Breast epithelium (tissue), 3 donors: ENCODE data around the gene NELL1.

Experiments
- CTCF ChIP-seq, 3 donors: fragments of 450-650 bp; IDR thresholded peaks; one replicate each; pipeline ENCODE4 v1.5.1; 2016 to 2017; ENCODE audit warnings: antibody characterized with exemption in 3 of 3, mild to moderate bottlenecking in 3 of 3, moderate library complexity in 3 of 3
- POLR2A ChIP-seq: fragments of 450-650 bp; IDR thresholded peaks from one replicate; pipeline ENCODE4 v1.6.1; 2016; ENCODE audit warnings: antibody characterized with exemption, mild to moderate bottlenecking, moderate library complexity
- POLR2AphosphoS5 ChIP-seq, 3 donors: sonication (generic); formaldehyde crosslinking; IDR thresholded peaks; one replicate each; pipeline ENCODE4 v1.6.1; 2017; ENCODE audit warnings: antibody characterized with exemption in 3 of 3

- no peak for TF ChIP-seq CTCF (IDR thresholded peaks at IDR 0.05)
- no peak for TF ChIP-seq POLR2A
- no peak for TF ChIP-seq POLR2AphosphoS5 (IDR thresholded peaks at IDR 0.05)
Measured at GRCh38 chr11:20869123-20869522, 199.7 kb downstream of the NELL1 start.
